ENCODE data around the gene LRFN4. TPM values are rescaled to one million over a fixed set of nuclear protein-coding genes. Genes with fewer than 3 reads are reported as not detected.

Gene LRFN4
- total RNA-seq, 3 donors from 2014 or later (not counting 1 experiment from before 2014, with no cell fraction given): 1.2 to 3.4 (median 2.0) TPM

DNA sequence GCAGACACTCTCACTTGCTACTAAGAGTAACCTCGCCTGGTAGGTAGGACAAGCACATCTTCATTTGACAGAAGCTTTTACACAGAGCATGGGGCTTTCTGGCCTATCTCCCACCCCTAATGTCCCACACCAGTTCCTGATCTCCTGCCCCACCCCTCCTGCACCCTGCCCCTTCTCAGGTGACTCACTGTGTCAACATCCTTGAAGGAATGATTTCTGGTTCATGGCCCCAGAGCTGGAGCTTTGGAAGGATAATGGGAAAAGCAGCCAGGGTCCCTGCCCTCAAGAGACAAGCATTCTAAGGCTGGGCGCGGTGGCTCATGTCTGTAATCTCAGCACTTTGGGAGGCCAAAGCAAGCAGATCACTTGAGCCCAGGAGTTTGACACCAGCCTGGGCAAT is 47.2 kb downstream of the LRFN4 start:
- Mint-ChIP-seq H3K27ac (no peak overlapping the region), H3K27me3 (ENCODE audit: low read depth in 2 of 2) (peaks cover 10 to 14% of the 10 kb centered on the region in 2 donors), H3K36me3 (no peaks in the 10 kb centered on the region), H3K4me3 (no peak overlapping the region), H3K9me3 (no peaks in the 10 kb centered on the region), H3K4me1 (no peaks in the 10 kb centered on the region)
- 92% methylated on average over 3 of the region's 3 CpGs for WGBS (ENCODE audit: insufficient coverage)
- ATAC-seq (no peak), DNase-seq (no peak)
- no peaks in the 10 kb centered on the region for H3K9me3 ChIP-seq (ENCODE audit: control insufficient read depth, insufficient read depth, low read length)
- no peak overlapping the region for H3K27ac ChIP-seq (ENCODE audit: low read length)
- no peak overlapping the region for H3K4me3 ChIP-seq (ENCODE audit: low read length)
- H3K36me3 ChIP-seq (ENCODE audit: control insufficient read depth, insufficient read depth, low read length): no peaks in the 10 kb centered on the region
- no peaks in the 10 kb centered on the region for H3K27me3 ChIP-seq (ENCODE audit: control insufficient read depth, insufficient read depth, low read length)
- TF ChIP-seq, protein P1, sequence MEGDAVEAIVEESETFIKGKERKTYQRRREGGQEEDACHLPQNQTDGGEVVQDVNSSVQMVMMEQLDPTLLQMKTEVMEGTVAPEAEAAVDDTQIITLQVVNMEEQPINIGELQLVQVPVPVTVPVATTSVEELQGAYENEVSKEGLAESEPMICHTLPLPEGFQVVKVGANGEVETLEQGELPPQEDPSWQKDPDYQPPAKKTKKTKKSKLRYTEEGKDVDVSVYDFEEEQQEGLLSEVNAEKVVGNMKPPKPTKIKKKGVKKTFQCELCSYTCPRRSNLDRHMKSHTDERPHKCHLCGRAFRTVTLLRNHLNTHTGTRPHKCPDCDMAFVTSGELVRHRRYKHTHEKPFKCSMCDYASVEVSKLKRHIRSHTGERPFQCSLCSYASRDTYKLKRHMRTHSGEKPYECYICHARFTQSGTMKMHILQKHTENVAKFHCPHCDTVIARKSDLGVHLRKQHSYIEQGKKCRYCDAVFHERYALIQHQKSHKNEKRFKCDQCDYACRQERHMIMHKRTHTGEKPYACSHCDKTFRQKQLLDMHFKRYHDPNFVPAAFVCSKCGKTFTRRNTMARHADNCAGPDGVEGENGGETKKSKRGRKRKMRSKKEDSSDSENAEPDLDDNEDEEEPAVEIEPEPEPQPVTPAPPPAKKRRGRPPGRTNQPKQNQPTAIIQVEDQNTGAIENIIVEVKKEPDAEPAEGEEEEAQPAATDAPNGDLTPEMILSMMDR (IDR thresholded peaks at IDR 0.05): no peak
- no peaks in the 10 kb centered on the region for H3K4me1 ChIP-seq (ENCODE audit: control insufficient read depth, insufficient read depth, low read length)
- intact Hi-C loops (cut with micrococcal nuclease): no loop called here

GRCh38 chr11:66904561-66904960 is 47.7 kb downstream of the LRFN4 start:
- peaks cover 7 to 11% of the 10 kb centered on the region in 2 donors for H3K27me3 Mint-ChIP-seq (ENCODE audit: low read depth in 2 of 2)
- DNase-seq: no peak
- H3K27ac Mint-ChIP-seq: no peak overlapping the region
- H3K36me3 Mint-ChIP-seq: no peaks in the 10 kb centered on the region
- no peaks in the 10 kb centered on the region for H3K36me3 ChIP-seq (ENCODE audit: control insufficient read depth, insufficient read depth, low read length)
- H3K4me1 Mint-ChIP-seq: no peaks in the 10 kb centered on the region
- WGBS (ENCODE audit: insufficient coverage): 95% methylated on average over 4 of the region's 6 CpGs
- H3K4me1 ChIP-seq (ENCODE audit: control insufficient read depth, insufficient read depth, low read length): no peaks in the 10 kb centered on the region
- no peaks in the 10 kb centered on the region for H3K9me3 Mint-ChIP-seq
- no peak for ATAC-seq
- TF ChIP-seq, protein P1 (IDR thresholded peaks at IDR 0.05): no peak
- H3K27ac ChIP-seq (ENCODE audit: low read length): no peak overlapping the region
- H3K27me3 ChIP-seq (ENCODE audit: control insufficient read depth, insufficient read depth, low read length): no peaks in the 10 kb centered on the region
- H3K4me3 Mint-ChIP-seq: no peak overlapping the region
- no peaks in the 10 kb centered on the region for H3K9me3 ChIP-seq (ENCODE audit: control insufficient read depth, insufficient read depth, low read length)
- intact Hi-C loops (cut with micrococcal nuclease): no loop called here
- no peak overlapping the region for H3K4me3 ChIP-seq (ENCODE audit: low read length)

DNA sequence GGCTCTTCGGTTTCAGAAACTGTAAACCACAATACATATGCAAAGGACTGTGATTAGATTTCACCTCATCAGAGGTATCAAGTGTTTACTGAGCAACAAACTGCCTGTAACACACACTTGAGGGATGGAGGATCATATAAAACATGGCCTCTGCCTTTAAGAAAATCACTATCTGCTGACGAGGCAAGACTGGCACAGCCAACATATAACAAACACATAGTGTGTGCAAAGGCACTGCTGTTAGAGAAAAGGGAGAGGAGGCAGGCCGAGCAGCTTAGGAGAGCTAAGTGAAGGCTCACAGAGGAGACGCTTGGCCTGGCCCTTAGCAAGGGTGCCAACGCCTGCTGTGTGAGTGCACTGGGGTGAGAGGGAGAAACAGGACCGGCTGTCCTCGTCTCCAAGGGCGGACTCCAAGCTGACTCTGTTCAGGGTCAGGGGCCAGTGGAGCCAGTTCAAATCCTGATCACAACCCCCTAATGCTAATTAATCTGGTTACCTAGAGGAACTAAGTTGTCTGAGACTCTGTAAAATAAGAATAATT is 48.2 kb downstream of the LRFN4 start:
- no peak overlapping the region for H3K4me3 Mint-ChIP-seq
- no peaks in the 10 kb centered on the region for H3K36me3 Mint-ChIP-seq
- no peak overlapping the region for H3K27ac Mint-ChIP-seq
- peaks cover 4 to 7% of the 10 kb centered on the region in 2 donors for H3K27me3 Mint-ChIP-seq (ENCODE audit: low read depth in 2 of 2)
- no peaks in the 10 kb centered on the region for H3K9me3 Mint-ChIP-seq
- Histone ChIP-seq H3K27me3 (ENCODE audit: control insufficient read depth, insufficient read depth, low read length) (no peaks in the 10 kb centered on the region), H3K4me1 (ENCODE audit: control insufficient read depth, insufficient read depth, low read length) (no peaks in the 10 kb centered on the region), H3K36me3 (ENCODE audit: control insufficient read depth, insufficient read depth, low read length) (no peaks in the 10 kb centered on the region), H3K9me3 (ENCODE audit: control insufficient read depth, insufficient read depth, low read length) (no peaks in the 10 kb centered on the region), H3K27ac (ENCODE audit: low read length) (no peak overlapping the region), H3K4me3 (ENCODE audit: low read length) (no peak overlapping the region)
- 88% methylated on average over 8 of the region's 8 CpGs for WGBS (ENCODE audit: insufficient coverage)
- ATAC-seq (no peak), DNase-seq (no peak)
- intact Hi-C loops (cut with micrococcal nuclease): no loop called here
- TF ChIP-seq, protein P1 (IDR thresholded peaks at IDR 0.05): no peak
- H3K4me1 Mint-ChIP-seq: no peaks in the 10 kb centered on the region

DNA sequence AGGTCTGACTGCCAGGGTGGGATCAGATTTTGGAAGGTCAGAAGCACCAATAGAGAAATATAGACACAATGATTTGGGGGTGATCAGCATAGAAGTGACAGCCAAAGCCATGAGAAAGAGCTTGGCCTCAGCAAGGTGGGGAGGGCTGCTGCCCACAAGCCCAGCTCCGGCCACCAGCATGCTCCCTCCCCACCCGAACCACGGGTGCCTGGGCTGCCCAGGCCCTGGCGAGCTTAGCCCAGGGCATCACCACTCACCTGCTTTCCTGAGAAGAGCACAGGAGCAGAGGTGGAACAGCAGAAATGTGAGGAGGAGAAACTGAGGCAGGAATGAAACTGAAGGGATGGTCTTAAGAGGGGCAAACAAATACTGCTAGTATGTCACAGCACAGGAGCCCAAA is 48.8 kb downstream of the LRFN4 start:
- H3K27ac ChIP-seq (ENCODE audit: low read length): no peak overlapping the region
- H3K4me1 ChIP-seq (ENCODE audit: control insufficient read depth, insufficient read depth, low read length): no peaks in the 10 kb centered on the region
- H3K27ac Mint-ChIP-seq: no peak overlapping the region
- no peaks in the 10 kb centered on the region for H3K9me3 ChIP-seq (ENCODE audit: control insufficient read depth, insufficient read depth, low read length)
- H3K27me3 Mint-ChIP-seq (ENCODE audit: low read depth in 2 of 2): peaks cover 4 to 6% of the 10 kb centered on the region in 2 donors
- no peaks in the 10 kb centered on the region for H3K9me3 Mint-ChIP-seq
- no peaks in the 10 kb centered on the region for H3K27me3 ChIP-seq (ENCODE audit: control insufficient read depth, insufficient read depth, low read length)
- intact Hi-C loops (cut with micrococcal nuclease): no loop called here
- no peaks in the 10 kb centered on the region for H3K4me1 Mint-ChIP-seq
- no peak overlapping the region for H3K4me3 Mint-ChIP-seq
- TF ChIP-seq, protein P1 (IDR thresholded peaks at IDR 0.05): no peak
- DNase-seq: no peak
- WGBS (ENCODE audit: insufficient coverage): 91% methylated on average over 4 of the region's 4 CpGs
- no peaks in the 10 kb centered on the region for H3K36me3 ChIP-seq (ENCODE audit: control insufficient read depth, insufficient read depth, low read length)
- no peak overlapping the region for H3K4me3 ChIP-seq (ENCODE audit: low read length)
- H3K36me3 Mint-ChIP-seq: no peaks in the 10 kb centered on the region
- no peak for ATAC-seq

All from natural killer cell (primary cell).